C4-2B (cell line): ENCODE data around the gene KLF15.

Source experiments
- ZFX ChIP-seq: fragments of 450-650 bp; IDR thresholded peaks from 2 replicates; pipeline ENCODE4 v1.6.1; 2017
- TF ChIP-seq, protein P1 (sequence below): fragments of 450-650 bp; conservative IDR thresholded peaks from 2 replicates; pipeline ENCODE4 v1.5.1; 2017; ENCODE audit warnings: mild to moderate bottlenecking

DNA sequence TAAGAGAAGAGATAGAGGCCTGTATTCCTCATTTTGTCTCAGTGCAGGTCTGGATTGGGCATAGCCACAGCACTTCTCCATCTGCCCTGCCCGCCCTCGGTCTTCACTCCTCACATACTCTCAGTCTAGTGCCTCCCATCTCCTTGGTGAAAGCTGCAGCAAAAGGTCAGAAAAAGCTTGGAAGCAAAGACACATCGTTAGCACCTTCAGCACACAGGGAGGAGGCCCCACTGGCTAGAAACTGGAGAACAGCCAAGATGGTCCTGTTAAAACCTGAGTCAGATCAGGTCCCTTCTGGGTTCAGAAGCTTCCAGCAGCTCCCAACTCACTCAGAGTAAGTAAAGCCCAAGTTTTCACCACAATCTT, 1.6 kb upstream of the KLF15 start:
- TF ChIP-seq, protein P1, sequence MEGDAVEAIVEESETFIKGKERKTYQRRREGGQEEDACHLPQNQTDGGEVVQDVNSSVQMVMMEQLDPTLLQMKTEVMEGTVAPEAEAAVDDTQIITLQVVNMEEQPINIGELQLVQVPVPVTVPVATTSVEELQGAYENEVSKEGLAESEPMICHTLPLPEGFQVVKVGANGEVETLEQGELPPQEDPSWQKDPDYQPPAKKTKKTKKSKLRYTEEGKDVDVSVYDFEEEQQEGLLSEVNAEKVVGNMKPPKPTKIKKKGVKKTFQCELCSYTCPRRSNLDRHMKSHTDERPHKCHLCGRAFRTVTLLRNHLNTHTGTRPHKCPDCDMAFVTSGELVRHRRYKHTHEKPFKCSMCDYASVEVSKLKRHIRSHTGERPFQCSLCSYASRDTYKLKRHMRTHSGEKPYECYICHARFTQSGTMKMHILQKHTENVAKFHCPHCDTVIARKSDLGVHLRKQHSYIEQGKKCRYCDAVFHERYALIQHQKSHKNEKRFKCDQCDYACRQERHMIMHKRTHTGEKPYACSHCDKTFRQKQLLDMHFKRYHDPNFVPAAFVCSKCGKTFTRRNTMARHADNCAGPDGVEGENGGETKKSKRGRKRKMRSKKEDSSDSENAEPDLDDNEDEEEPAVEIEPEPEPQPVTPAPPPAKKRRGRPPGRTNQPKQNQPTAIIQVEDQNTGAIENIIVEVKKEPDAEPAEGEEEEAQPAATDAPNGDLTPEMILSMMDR, result no peak
- no peak for TF ChIP-seq ZFX
